ENCODE measurements around the gene CCDC146.

- TF ChIP-seq POLR2A (IDR thresholded peaks at IDR 0.05; ENCODE audit: low read length): no peak
- no peak for TF ChIP-seq GATA1 (IDR thresholded peaks at IDR 0.05; ENCODE audit: low read depth, low read length)
Measured at GRCh38 chr7:77205706-77206105, 83.3 kb downstream of the CCDC146 start.

Measured in erythroblast (primary cell).